ENCODE measurements around the gene RECQL5.

RECQL5 gene

DNA sequence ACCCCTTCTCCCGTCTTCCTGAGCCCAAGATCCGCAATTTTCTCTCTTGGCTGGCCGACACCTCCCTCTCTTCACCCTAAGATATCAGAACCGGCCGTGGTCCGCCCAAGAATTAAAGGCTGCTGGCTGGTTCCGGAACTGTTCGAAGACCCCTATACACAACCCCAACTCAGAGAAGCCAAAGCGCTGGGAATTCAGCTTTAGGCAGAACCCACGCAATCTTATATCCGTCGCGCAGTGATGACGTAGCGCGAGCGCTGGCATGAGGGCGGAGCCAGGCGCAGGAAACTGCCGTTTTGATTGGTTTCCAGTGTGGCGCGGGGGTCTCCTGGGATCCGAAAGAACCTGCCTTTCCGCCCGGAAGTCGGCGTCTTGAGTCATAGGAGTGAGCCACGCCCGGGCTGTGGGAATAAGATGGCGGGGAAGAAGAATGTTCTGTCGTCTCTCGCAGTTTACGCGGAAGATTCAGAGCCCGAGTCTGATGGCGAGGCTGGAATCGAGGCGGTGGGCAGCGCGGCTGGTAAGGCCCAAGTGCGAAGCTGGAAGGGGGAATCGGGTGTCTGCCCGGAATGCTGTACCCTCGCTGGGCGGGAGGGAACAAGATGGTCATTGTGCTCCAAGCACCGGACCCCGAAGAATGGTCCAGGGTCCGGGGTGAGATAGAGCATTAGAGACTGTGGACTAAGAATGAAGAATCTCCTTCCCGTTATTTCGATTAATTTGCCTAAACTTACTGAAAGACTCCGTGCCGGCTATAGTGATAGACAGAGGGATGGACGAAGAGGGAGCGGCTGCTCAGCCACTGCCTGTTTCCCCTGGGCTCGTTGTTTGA, at the start of gene RECQL5, which contains the start of gene SAP30BP:
Gene RECQL5 (minus strand): TSS at position 196 of the 832 bp plus-strand sequence. CDS start 597 bp downstream, outside the sequence.
Gene SAP30BP (plus strand): TSS at position 380 of the 832 bp plus-strand sequence. CDS start 35 bp downstream, at position 415.
- ATAC-seq (peak; percentile 99), DNase-seq (peak; percentile 98)
- Mint-ChIP-seq H3K4me1 (peaks cover 18% of the 10 kb centered on the region), H3K27ac (peak within 1 kb of the TSS; percentile 18), H3K9me3 (no peaks in the 10 kb centered on the region), H3K4me3 (no peak within 1 kb of the TSS), H3K36me3 (ENCODE audit: low read depth) (peaks cover 30% of the 10 kb centered on the region), H3K27me3 (no peaks in the 10 kb centered on the region)

DNA sequence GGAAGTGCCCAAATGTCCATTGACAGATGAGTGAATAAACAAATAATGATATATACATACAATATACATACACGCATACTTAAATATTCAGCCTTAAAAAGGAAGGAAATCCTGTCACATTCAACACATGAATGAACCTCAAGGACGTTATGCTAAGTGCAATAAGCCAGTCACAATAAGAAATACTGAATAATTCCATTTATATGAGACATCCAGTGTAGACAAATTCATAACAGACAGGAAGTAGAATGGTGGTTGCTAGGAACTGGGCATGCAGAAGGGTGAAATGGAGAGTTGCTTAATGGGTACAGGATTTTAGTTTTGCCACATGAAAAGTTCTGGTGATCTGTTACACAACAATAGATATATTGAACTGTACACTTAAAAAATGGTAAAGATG, 45.5 kb upstream of the RECQL5 start:
- peaks cover 7% of the 10 kb centered on the region for H3K27me3 Mint-ChIP-seq
- H3K4me3 Mint-ChIP-seq = no peak overlapping the region
- no peaks in the 10 kb centered on the region for H3K36me3 Mint-ChIP-seq (ENCODE audit: low read depth)
- ATAC-seq (no peak), DNase-seq (no peak)
- H3K27ac Mint-ChIP-seq = no peak overlapping the region
- H3K4me1 Mint-ChIP-seq = no peaks in the 10 kb centered on the region
- no peaks in the 10 kb centered on the region for H3K9me3 Mint-ChIP-seq

DNA sequence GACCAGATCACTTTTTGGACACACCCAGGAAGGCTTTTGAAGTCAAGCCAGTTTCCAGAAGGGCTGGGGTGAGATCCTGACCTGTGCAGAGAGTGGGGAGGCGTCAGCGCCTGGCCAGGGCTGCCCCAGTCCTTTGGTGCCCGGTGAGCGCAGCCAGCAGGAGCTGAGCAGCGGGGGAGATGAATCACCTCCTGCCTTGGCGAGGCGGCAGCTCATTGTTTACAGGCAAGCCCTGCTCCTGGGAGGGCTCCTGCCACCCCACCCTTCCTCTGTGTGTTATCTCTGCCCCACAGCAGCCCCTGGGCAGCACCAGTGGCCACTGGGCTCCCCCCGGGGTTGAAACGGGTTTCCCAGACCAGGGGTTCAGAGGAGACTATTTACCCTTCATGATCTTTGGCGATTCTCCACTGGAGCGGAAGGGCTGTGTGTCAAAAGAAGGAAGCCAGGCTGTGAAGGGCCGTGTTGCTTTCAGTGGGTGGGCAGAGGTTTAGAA, 40.2 kb upstream of the RECQL5 start:
- DNase-seq (no peak), ATAC-seq (no peak)
- Mint-ChIP-seq H3K27ac (no peak overlapping the region), H3K4me1 (no peaks in the 10 kb centered on the region), H3K9me3 (no peaks in the 10 kb centered on the region), H3K36me3 (ENCODE audit: low read depth) (peaks cover 9% of the 10 kb centered on the region), H3K27me3 (no peaks in the 10 kb centered on the region), H3K4me3 (no peak overlapping the region)

DNA sequence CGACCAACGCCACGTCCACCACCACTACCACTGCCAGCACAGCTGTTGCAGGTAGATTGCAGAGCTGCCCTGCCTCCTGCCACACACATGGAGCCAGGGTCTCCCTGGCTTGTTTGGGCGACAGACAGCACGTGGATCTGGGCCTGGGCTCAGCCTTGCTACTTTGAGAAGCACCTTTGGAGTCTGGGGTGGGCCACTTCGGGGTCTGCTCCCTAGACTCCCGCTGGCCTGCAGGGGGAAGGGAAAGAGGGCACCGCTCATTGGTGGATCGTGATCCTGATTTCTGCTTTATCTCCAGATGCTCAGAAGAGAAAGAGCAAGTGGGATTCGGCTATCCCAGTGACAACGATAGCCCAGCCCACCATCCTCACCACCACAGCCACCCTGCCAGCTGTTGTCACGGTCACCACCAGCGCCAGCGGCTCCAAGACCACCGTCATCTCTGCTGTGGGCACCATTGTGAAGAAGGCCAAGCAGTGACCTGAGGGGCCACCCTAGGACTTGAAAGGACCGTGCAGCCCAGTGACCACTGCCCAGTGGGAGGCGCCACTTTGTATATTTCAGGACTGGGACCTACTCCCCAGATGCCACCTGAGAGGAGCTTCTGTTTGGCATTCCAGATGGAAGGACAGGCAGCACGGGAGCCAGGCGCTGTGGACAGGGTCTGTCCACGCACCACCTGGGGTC, 39.2 kb upstream of the RECQL5 start:
- peaks cover 13% of the 10 kb centered on the region for H3K36me3 Mint-ChIP-seq (ENCODE audit: low read depth)
- no peaks in the 10 kb centered on the region for H3K9me3 Mint-ChIP-seq
- no peaks in the 10 kb centered on the region for H3K27me3 Mint-ChIP-seq
- H3K4me3 Mint-ChIP-seq = no peak overlapping the region
- DNase-seq = no peak
- H3K27ac Mint-ChIP-seq = no peak overlapping the region
- no peak for ATAC-seq
- H3K4me1 Mint-ChIP-seq = no peaks in the 10 kb centered on the region

DNA sequence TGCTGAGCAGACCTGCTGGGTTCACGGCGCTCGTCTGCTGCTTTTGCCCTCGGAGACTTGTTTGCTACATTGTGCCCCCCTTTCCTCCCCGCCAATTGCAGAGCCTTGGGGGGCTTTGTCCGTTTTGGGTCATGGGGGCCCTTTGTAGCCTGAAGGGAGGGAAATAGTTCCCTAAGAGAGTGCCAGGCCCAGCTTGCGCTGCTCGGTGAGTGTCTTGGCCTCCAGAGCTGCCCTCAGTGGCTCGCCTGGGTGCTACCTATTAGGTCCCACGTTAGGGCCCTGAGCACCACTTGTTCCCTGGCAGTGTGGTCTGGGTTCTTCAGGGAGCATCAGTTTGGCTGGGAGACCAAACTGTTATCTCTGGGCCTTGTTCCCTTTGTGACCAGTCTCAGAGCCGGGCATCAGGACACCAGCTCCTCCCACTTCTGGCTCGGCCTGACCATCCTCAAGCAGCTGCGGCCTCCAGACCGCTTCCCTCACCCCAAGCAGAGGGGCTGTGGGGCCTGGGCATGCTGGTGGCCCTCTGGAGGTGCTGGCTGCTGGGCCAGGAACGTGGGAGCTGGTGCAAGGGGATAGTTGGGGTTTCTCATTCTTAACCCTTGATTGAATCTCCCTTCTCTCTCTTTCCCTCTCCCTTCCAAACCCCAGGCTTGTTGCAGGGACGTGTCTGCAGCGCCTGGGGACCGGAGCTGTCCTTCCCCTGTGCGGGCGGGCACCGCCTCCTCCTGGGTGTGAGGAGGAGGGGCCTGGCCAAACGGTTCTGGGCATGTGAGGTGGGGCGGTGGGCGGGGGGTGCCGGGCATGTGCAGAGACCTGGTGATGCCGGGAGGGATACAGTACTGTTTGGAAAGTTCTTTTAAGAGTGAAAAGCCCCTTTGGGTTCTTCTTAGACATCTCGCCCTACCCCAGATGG, 38.3 kb upstream of the RECQL5 start:
- H3K27me3 Mint-ChIP-seq = no peaks in the 10 kb centered on the region
- no peak overlapping the region for H3K27ac Mint-ChIP-seq
- DNase-seq (no peak), ATAC-seq (no peak)
- H3K9me3 Mint-ChIP-seq = no peaks in the 10 kb centered on the region
- H3K4me3 Mint-ChIP-seq = no peak overlapping the region
- H3K4me1 Mint-ChIP-seq = no peaks in the 10 kb centered on the region
- peaks cover 17% of the 10 kb centered on the region for H3K36me3 Mint-ChIP-seq (ENCODE audit: low read depth)

DNA sequence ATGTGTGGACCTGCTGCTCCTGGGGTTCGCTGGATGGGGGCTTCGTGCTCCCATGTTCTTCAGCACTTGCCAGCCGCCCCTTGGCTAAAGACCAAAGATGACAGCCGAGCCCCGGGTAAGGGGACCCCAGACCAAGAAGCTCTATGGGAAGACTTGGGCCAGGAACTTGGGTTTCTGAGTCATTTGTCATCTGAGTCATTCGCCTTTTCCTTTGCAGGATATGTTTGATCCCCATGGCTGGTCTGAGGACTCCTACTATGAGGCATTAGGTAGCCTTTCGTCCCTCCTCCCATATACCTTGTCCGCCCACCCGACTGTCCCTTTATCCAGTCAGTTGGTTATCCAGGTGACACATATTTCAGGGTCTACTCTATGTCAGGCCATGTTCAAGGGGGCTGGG, 36.6 kb upstream of the RECQL5 start:
- no peaks in the 10 kb centered on the region for H3K9me3 Mint-ChIP-seq
- ATAC-seq (no peak), DNase-seq (no peak)
- H3K27me3 Mint-ChIP-seq = no peaks in the 10 kb centered on the region
- H3K36me3 Mint-ChIP-seq (ENCODE audit: low read depth) = peaks cover 20% of the 10 kb centered on the region
- no peak overlapping the region for H3K4me3 Mint-ChIP-seq
- H3K27ac Mint-ChIP-seq = no peak overlapping the region
- H3K4me1 Mint-ChIP-seq = no peaks in the 10 kb centered on the region

DNA sequence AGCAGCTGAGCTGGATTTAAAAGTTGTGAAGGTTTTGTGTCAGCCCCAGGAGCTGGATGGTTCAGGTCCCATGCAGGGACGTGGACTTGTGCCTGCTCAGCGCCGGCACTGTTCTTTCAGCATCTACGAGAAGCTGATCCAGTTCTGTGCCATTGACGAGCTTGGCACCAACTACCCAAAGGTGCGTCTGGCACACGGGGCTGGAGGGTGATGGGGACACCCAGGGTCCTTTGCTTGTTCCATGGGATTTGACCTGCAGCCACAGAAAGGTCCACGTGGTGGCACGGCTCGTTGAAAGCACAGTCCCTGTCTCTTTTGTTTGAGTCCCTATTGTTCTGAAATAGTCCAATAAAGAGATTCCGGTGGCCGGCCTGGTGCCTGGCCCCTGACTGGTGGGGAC, 36.2 kb upstream of the RECQL5 start:
- Mint-ChIP-seq H3K27ac (no peak overlapping the region), H3K36me3 (ENCODE audit: low read depth) (peaks cover 20% of the 10 kb centered on the region), H3K9me3 (no peaks in the 10 kb centered on the region), H3K4me3 (no peak overlapping the region), H3K4me1 (no peaks in the 10 kb centered on the region), H3K27me3 (no peaks in the 10 kb centered on the region)
- ATAC-seq (no peak), DNase-seq (no peak)

DNA sequence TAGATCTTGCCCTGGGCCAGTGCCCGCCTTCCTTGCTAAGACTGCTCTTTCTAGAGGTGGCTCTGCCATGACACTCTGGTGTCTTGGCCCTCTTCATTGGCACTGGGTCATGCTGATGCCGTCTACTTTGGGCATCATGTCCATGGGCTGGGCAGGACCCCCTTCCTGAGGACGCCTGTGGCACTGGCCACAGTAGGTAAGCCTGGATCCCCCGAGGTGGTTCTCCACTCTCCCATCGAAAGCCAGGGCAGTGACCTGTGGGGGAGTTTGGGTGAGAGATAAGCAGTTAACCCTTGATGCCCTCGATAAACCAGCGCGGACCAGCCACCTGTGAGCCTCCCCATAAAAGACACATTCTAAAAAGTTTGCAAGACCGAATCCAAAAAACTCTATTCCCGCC, 34.3 kb upstream of the RECQL5 start:
- ATAC-seq (no peak), DNase-seq (no peak)
- H3K9me3 Mint-ChIP-seq = no peaks in the 10 kb centered on the region
- H3K27me3 Mint-ChIP-seq = no peaks in the 10 kb centered on the region
- no peak overlapping the region for H3K27ac Mint-ChIP-seq
- no peaks in the 10 kb centered on the region for H3K4me1 Mint-ChIP-seq
- H3K36me3 Mint-ChIP-seq (ENCODE audit: low read depth) = peaks cover 20% of the 10 kb centered on the region
- H3K4me3 Mint-ChIP-seq = no peak overlapping the region

DNA sequence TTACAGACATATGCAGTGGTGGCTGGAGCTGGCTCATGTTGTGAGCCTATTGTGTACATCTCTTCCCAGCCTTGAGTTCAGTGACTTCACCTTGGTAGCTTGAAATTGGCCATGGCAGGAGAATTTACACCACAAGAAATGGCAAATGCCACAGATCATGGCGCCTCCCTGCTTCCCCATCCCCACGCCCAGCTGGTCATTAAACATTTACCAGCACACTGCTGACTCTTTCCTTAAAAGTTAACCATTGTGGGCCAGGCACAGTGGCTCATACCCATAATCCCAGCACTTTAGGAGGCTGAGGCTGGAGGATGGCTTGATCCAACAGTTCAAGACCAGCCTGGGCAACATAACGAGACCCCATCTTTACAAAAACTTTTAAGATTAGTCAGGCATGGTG, 31.7 kb upstream of the RECQL5 start:
- DNase-seq (no peak), ATAC-seq (no peak)
- peaks cover 18% of the 10 kb centered on the region for H3K36me3 Mint-ChIP-seq (ENCODE audit: low read depth)
- no peak overlapping the region for H3K4me3 Mint-ChIP-seq
- H3K27me3 Mint-ChIP-seq = no peaks in the 10 kb centered on the region
- no peaks in the 10 kb centered on the region for H3K9me3 Mint-ChIP-seq
- no peaks in the 10 kb centered on the region for H3K4me1 Mint-ChIP-seq
- no peak overlapping the region for H3K27ac Mint-ChIP-seq

DNA sequence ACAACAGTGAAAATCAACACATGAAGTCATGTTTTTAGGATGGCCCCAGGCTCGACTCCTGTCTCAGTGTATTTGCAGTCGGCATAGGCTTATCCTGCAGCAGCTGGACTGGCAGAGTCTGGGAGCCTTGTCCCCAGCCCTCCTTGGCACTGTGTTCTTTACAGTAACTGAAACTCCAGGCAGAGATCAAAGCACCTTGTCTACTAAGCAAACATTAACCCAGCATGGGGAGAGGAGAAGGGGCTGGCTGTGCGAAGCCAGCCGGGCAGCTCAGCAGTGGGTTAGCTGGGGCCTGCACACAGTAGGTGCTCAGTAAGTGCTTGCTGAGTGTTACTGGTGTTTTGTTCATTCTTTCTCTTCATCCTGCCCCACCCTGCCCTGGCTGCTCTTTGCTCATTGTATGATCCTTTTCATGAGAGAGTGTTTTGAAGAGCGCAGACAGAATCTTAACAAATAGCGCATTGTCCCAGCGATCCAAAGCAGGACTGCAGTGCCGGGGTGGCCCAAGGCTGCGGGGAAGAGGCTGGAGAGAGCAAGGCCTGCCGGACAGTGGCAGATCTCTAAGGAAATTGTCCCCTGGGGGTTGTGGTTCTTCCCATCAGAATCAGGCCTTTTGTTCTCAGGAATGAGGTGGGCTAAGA, 30.8 kb upstream of the RECQL5 start:
- DNase-seq (no peak), ATAC-seq (no peak)
- no peaks in the 10 kb centered on the region for H3K4me1 Mint-ChIP-seq
- H3K4me3 Mint-ChIP-seq = no peak overlapping the region
- no peaks in the 10 kb centered on the region for H3K27me3 Mint-ChIP-seq
- no peaks in the 10 kb centered on the region for H3K9me3 Mint-ChIP-seq
- peaks cover 21% of the 10 kb centered on the region for H3K36me3 Mint-ChIP-seq (ENCODE audit: low read depth)
- no peak overlapping the region for H3K27ac Mint-ChIP-seq

DNA sequence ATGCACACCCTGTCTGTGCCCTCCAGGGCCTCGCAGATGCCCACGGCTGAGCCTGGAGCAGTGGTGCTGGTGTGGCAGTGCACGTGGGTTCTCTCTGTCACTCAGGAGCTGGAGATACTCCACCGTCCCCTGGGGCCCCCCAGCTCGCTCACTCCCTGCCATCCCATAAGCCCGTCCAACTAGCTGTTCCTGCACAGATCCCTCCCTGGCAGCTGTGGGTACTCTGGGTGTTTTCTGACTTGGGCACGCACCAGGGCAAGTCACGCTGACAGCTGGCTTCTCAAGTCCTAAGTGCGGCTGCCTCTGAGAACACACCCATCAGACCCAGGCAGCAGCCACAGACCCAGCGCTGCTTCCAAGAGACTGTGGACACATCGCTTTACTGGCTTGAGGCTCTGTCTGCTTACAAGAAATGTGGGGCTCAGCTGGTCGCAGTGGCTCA, 28.9 kb upstream of the RECQL5 start:
- H3K27ac Mint-ChIP-seq = no peak overlapping the region
- ATAC-seq = no peak
- no peak for DNase-seq
- no peaks in the 10 kb centered on the region for H3K27me3 Mint-ChIP-seq
- H3K9me3 Mint-ChIP-seq = no peaks in the 10 kb centered on the region
- peaks cover 27% of the 10 kb centered on the region for H3K36me3 Mint-ChIP-seq (ENCODE audit: low read depth)
- H3K4me1 Mint-ChIP-seq = peaks cover 17% of the 10 kb centered on the region
- H3K4me3 Mint-ChIP-seq = no peak overlapping the region

DNA sequence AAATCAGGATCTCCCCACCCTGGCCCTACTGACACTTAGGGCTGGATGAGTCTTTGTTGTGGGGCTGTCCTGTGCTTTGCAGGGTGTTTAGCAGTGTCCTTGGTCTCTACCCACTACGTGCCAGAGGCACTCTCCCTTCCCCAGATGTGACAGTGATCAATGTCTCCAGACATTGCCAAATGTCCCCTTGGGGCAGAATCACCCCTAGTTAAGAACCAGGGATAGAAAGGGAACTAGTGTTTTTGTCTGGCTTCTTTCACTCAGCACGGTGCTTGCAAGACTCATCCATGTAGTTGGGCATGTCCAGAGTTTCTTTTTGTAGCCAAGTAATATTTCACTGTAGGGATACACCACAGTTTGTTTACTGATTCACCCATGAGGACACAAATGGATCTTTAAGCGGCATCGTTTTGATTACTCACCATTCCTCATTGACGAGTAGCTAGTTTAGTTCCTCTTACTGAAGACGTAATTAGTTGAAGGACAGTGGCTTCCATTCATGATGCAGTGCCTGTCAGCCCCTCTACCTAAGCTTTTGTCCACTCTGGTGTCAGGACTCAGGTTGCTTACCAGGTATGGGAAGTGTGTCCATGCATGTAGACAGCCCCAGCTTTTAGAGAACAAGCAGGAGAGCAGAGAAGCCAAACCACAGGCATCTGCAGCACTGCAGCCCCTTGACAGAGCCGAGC, 28.3 kb upstream of the RECQL5 start:
- H3K4me3 Mint-ChIP-seq = no peak overlapping the region
- no peaks in the 10 kb centered on the region for H3K27me3 Mint-ChIP-seq
- peaks cover 22% of the 10 kb centered on the region for H3K4me1 Mint-ChIP-seq
- H3K27ac Mint-ChIP-seq = no peak overlapping the region
- no peaks in the 10 kb centered on the region for H3K9me3 Mint-ChIP-seq
- H3K36me3 Mint-ChIP-seq (ENCODE audit: low read depth) = peaks cover 23% of the 10 kb centered on the region
- no peak for DNase-seq
- ATAC-seq = no peak

DNA sequence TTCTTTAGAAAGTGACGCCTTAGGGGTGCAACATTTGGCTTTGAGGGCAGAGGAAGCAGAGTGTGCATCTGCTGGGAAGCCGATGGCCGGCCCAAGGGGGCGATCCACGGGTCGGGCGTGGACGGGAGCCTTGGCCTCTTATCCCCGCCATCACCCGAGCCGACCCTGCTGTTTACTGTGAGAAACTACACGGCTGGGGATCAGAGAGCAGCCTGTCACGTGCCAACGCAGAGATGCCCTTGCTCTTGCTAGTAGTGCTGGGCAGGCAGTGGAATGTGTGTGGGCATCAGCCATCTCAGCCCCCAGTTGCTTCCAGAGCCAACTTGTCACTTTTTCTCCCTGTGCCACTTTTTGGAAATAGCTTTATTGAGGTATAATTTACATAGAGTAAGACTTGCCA, 27.6 kb upstream of the RECQL5 start:
- Mint-ChIP-seq H3K9me3 (no peaks in the 10 kb centered on the region), H3K27me3 (no peaks in the 10 kb centered on the region), H3K36me3 (ENCODE audit: low read depth) (peaks cover 25% of the 10 kb centered on the region), H3K4me1 (peaks cover 30% of the 10 kb centered on the region), H3K27ac (no peak overlapping the region), H3K4me3 (no peak overlapping the region)
- no peak for DNase-seq
- no peak for ATAC-seq

All from activated naive CD8-positive, alpha-beta T cell treated with anti-CD3 and anti-CD28 coated beads, Interleukin-2, amount 50 U/mL, for 24 hours (primary cell).